Trophoblast cell (in vitro differentiated cells and primary cell): ENCODE data around the gene WDFY3.

Experiments
- DNase-seq, 2 donors: peaks; one replicate each; pipeline ENCODE4 v3.0.0-alpha.2; 2016
- H2AFZ ChIP-seq: 2 replicates; pipeline ENCODE4 v1.6.1; 2013; ENCODE audit warnings: low read length, moderate library complexity, mild to moderate bottlenecking; ENCODE audit not compliant: insufficient read depth, poor library complexity
- H2AK5ac ChIP-seq: 2 replicates; pipeline ENCODE4 v1.6.1; 2013; ENCODE audit warnings: mild to moderate bottlenecking, low read length
- H2BK120ac ChIP-seq: 2 replicates; pipeline ENCODE4 v1.6.1; 2013; ENCODE audit warnings: low read length, mild to moderate bottlenecking, moderate library complexity; ENCODE audit not compliant: insufficient read depth, poor library complexity
- H2BK12ac ChIP-seq: 2 replicates; pipeline ENCODE4 v1.6.1; 2013; ENCODE audit warnings: mild to moderate bottlenecking, low read length, moderate library complexity
- H2BK5ac ChIP-seq: 2 replicates; pipeline ENCODE4 v1.6.1; 2013; ENCODE audit warnings: low read length, low read depth, moderate library complexity, mild to moderate bottlenecking; ENCODE audit not compliant: poor library complexity
- H3K14ac ChIP-seq: 2 replicates; pipeline ENCODE4 v1.6.1; 2013; ENCODE audit warnings: mild to moderate bottlenecking, low read length
- H3K18ac ChIP-seq: 2 replicates; pipeline ENCODE4 v1.6.1; 2013; ENCODE audit warnings: mild to moderate bottlenecking, low read length
- H3K23ac ChIP-seq: 2 replicates; pipeline ENCODE4 v1.6.1; 2013; ENCODE audit warnings: low read length
- H3K27ac ChIP-seq: 2 replicates; pipeline ENCODE4 v1.5.1; 2013; ENCODE audit warnings: low read depth, mild to moderate bottlenecking, inconsistent platforms, low read length, moderate library complexity
- H3K27me3 ChIP-seq: 2 replicates; pipeline ENCODE4 v1.6.1; 2013; ENCODE audit warnings: inconsistent platforms, mild to moderate bottlenecking, low read length, moderate library complexity; ENCODE audit not compliant: insufficient read depth
- H3K36me3 ChIP-seq, 2 experiments: 1 replicate in 1 of 2; 2 replicates in 1 of 2; pipeline ENCODE4 v1.6.1; 2013; ENCODE audit warnings: low read length in 2 of 2, mild to moderate bottlenecking in 2 of 2, moderate library complexity in 1 of 2; ENCODE audit not compliant: insufficient read depth in 2 of 2, control insufficient read depth in 1 of 2
- H3K4ac ChIP-seq: 2 replicates; pipeline ENCODE4 v1.6.1; 2013; ENCODE audit warnings: low read depth, mild to moderate bottlenecking, low read length, moderate library complexity
- H3K4me1 ChIP-seq, 2 experiments: 1 replicate in 1 of 2; 2 replicates in 1 of 2; pipeline ENCODE4 v1.6.1; 2013; ENCODE audit warnings: low read length in 2 of 2, mild to moderate bottlenecking in 2 of 2, moderate library complexity in 1 of 2; ENCODE audit not compliant: insufficient read depth in 2 of 2, control insufficient read depth in 1 of 2
- H3K4me2 ChIP-seq: 2 replicates; pipeline ENCODE4 v1.6.1; 2013; ENCODE audit warnings: inconsistent platforms, mild to moderate bottlenecking, low read length, moderate library complexity
- H3K4me3 ChIP-seq: 2 replicates; pipeline ENCODE4 v1.5.1; 2013; ENCODE audit warnings: mild to moderate bottlenecking, low read depth, low read length, inconsistent platforms
- H3K79me1 ChIP-seq: one replicate; pipeline ENCODE4 v1.6.1; 2013; ENCODE audit warnings: low read length
- H3K79me2 ChIP-seq: 2 replicates; pipeline ENCODE4 v1.6.1; 2013; ENCODE audit warnings: low read length, mild to moderate bottlenecking; ENCODE audit not compliant: control insufficient read depth, insufficient read depth, poor library complexity
- H3K9ac ChIP-seq: 2 replicates; pipeline ENCODE4 v1.6.1; 2013; ENCODE audit warnings: mild to moderate bottlenecking, low read length
- H3K9me3 ChIP-seq: 2 replicates; pipeline ENCODE4 v1.6.1; 2013; ENCODE audit warnings: low read depth, mild to moderate bottlenecking, control low read depth, inconsistent platforms, low read length; ENCODE audit not compliant: insufficient read depth
- H4K12ac ChIP-seq: 2 replicates; pipeline ENCODE4 v1.6.1; 2013; ENCODE audit warnings: low read depth, mild to moderate bottlenecking, low read length, moderate library complexity
- H4K8ac ChIP-seq: 2 replicates; pipeline ENCODE4 v1.6.1; 2013; ENCODE audit warnings: low read depth, mild to moderate bottlenecking, low read length, moderate library complexity
- H4K91ac ChIP-seq: one replicate; pipeline ENCODE4 v1.6.1; 2013; ENCODE audit warnings: low read depth, mild to moderate bottlenecking, low read length, moderate library complexity
- WGBS: extraction: QIAGEN DNeasy Blood & Tissue Kit; methylation state at CpG from one replicate; pipeline ENCODE4 v1.1.7; 2013; ENCODE audit warnings: missing lambda C conversion rate; ENCODE audit not compliant: insufficient read length, insufficient coverage; ENCODE audit errors: extremely low coverage; 5-methylcytosine and 5-hydroxymethylcytosine counted together

WDFY3 gene

DNA sequence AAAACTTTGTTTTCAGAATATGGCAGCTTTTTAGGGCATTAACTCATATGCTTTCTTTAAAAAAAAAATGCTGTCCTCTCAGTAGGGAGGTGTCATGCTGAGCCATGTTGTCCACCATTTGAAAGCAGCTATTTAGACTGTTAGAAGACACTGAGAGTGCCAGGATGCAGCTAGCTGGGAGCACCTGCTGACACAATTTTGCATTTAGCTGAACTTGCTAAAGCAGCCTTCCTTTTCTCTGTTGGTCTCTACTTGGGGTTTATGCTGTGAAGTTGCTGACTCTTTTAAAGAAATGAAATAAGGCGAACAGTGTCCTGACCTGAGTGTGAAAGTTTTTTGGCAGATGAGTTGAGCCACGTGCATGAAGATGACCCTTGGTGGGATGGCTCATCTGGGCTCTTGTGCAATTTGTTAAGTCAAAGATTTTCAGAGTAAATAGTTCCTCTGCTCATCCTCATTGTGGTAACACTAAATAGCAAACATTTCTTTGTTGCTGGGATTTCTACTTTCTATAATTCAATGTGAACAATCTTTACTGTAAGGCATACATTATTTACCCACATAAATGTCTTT lies 319.1 kb downstream of the WDFY3 start:
- Histone ChIP-seq H2AFZ (no peak overlapping the region), H4K12ac (no peak overlapping the region), H2BK120ac (no peak overlapping the region), H3K9me3 (peaks cover 2% of the 10 kb centered on the region), H3K79me1 (no peaks in the 10 kb centered on the region), H3K14ac (no peak overlapping the region), H3K79me2 (no peaks in the 10 kb centered on the region), H3K27ac (no peak overlapping the region), H4K91ac (no peak overlapping the region), H3K23ac (no peak overlapping the region), H2BK5ac (no peak overlapping the region), H2AK5ac (no peak overlapping the region), H3K4me2 (no peak overlapping the region), H3K9ac (no peak overlapping the region), H3K4ac (no peak overlapping the region), H3K4me1 (peaks cover 5 to 8% of the 10 kb centered on the region in 2 experiments), H3K4me3 (no peak overlapping the region), H3K27me3 (no peaks in the 10 kb centered on the region), H3K36me3 (peaks cover 4 to 10% of the 10 kb centered on the region in 2 experiments), H4K8ac (no peak overlapping the region), H3K18ac (no peak overlapping the region), H2BK12ac (no peak overlapping the region)
- peak in 1 of 2 donors; percentile 1 for DNase-seq
- no CpG with 5 or more reads among the region's 2 CpGs for WGBS

DNA sequence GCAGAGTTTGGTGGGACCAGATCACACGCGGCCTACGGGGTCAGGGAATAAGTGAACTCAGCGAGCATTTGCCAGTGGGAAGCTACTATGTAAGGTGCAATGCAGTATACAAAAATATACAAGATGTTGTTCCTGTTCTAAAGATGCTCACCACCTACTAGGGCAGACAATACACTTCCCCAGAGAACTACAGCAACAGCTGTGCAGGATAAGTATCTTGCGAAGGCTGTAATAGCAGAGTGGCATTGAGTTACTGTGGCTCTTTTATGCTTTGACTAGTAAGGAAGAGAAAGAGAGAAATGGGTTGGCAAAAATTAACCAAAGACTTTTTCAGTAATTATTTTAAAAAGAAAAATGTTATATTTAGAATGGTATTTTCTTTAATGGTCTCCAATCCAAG lies 322.4 kb downstream of the WDFY3 start:
- Histone ChIP-seq H3K14ac (no peak overlapping the region), H3K4me2 (no peak overlapping the region), H3K27ac (no peak overlapping the region), H3K18ac (no peak overlapping the region), H3K36me3 (peaks cover 6 to 11% of the 10 kb centered on the region in 2 experiments), H2AK5ac (no peak overlapping the region), H3K4me1 (no peaks in the 10 kb centered on the region), H3K23ac (no peak overlapping the region), H3K79me1 (no peaks in the 10 kb centered on the region), H4K8ac (no peak overlapping the region), H3K9ac (no peak overlapping the region), H3K79me2 (no peaks in the 10 kb centered on the region), H3K4me3 (no peak overlapping the region), H4K12ac (no peak overlapping the region), H3K27me3 (no peaks in the 10 kb centered on the region), H2BK120ac (no peak overlapping the region), H2BK12ac (no peak overlapping the region), H3K9me3 (no peaks in the 10 kb centered on the region), H2BK5ac (no peak overlapping the region), H3K4ac (no peak overlapping the region), H2AFZ (no peak overlapping the region), H4K91ac (no peak overlapping the region)
- no CpG with 5 or more reads among the region's 5 CpGs for WGBS
- DNase-seq: no peak

DNA sequence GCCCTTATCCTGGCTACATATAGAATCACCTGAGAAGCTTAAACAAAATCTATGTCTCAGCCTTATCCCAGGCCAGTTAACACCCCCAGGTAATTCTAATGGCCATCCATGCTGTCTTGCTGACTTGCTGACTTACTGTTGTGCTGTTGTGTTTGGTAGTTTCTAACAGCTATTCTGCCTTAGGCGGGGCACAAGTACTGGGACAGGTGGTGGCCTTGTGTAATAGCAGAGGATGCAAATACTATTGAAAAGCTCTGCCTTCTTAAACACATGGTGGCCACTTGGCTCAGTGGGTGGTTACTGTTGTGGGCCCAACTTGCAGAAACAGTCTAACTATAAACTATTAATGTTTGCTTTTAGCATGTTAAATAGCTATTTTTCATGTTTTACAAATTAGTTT lies 327.3 kb downstream of the WDFY3 start:
- Histone ChIP-seq H3K14ac (no peak overlapping the region), H4K12ac (no peak overlapping the region), H3K27me3 (no peaks in the 10 kb centered on the region), H3K9me3 (no peaks in the 10 kb centered on the region), H4K8ac (no peak overlapping the region), H3K4me1 (no peaks in the 10 kb centered on the region), H3K4ac (no peak overlapping the region), H3K4me2 (no peak overlapping the region), H3K27ac (no peak overlapping the region), H4K91ac (no peak overlapping the region), H2AFZ (no peak overlapping the region), H2BK120ac (no peak overlapping the region), H3K9ac (no peak overlapping the region), H2AK5ac (no peak overlapping the region), H3K79me1 (no peaks in the 10 kb centered on the region), H3K79me2 (no peaks in the 10 kb centered on the region), H3K18ac (no peak overlapping the region), H2BK12ac (no peak overlapping the region), H2BK5ac (no peak overlapping the region), H3K4me3 (no peak overlapping the region), H3K36me3 (peaks cover 12% of the 10 kb centered on the region in 2 experiments), H3K23ac (no peak overlapping the region)
- peak in 1 of 2 donors; percentile 19 for DNase-seq
- whole genome bisulfite sequencing: no CpG with 5 or more reads among the region's 1 CpG

DNA sequence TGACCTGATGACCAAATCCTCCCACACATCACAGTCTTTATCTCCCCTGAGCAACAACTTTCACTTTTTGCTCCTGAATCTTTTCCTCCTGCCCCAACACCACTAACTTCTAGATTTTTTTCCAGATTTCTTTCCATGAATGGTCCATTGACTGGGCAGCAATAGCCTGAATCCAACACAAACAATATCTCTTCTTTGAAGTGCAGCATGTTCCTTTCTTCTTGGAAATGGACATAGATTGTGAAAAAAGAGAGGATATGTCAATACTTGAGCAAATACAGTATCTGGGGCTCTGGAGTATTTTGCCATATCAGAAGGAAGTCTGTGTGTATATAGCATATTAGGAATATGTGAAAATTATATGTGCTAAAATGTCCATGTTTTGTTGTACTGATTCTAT lies 328.4 kb downstream of the WDFY3 start:
- H3K23ac ChIP-seq: no peak overlapping the region
- no peak overlapping the region for H3K4me3 ChIP-seq
- no peak overlapping the region for H2AFZ ChIP-seq
- H4K91ac ChIP-seq: no peak overlapping the region
- no peak overlapping the region for H4K8ac ChIP-seq
- no peaks in the 10 kb centered on the region for H3K79me2 ChIP-seq
- peaks cover 6 to 12% of the 10 kb centered on the region in 2 experiments for H3K36me3 ChIP-seq
- no peak overlapping the region for H3K14ac ChIP-seq
- H3K4ac ChIP-seq: no peak overlapping the region
- H2AK5ac ChIP-seq: no peak overlapping the region
- H3K79me1 ChIP-seq: no peaks in the 10 kb centered on the region
- no peak overlapping the region for H3K18ac ChIP-seq
- no peak for DNase-seq
- no peak overlapping the region for H3K27ac ChIP-seq
- no peak overlapping the region for H2BK5ac ChIP-seq
- H3K9ac ChIP-seq: no peak overlapping the region
- H3K27me3 ChIP-seq: no peaks in the 10 kb centered on the region
- H2BK120ac ChIP-seq: no peak overlapping the region
- H4K12ac ChIP-seq: no peak overlapping the region
- no peaks in the 10 kb centered on the region for H3K4me1 ChIP-seq
- H3K9me3 ChIP-seq: no peaks in the 10 kb centered on the region
- no peak overlapping the region for H3K4me2 ChIP-seq
- no peak overlapping the region for H2BK12ac ChIP-seq
